AG04450 (cell line): ENCODE data around the gene PPA2. TPM values are rescaled to one million over a fixed set of nuclear protein-coding genes. Genes with fewer than 3 reads are reported as not detected.

ENCODE experiments used
- CTCF ChIA-PET: fragments of 300-600, 350-600 bp; formaldehyde crosslinking; extraction: SDS; loops from one replicate; lab custom pipeline; 2022; ENCODE audit warnings: antibody characterized with exemption, inconsistent platforms; lab: Charles Lee
- POLR2A ChIA-PET: fragments of 350-600 bp; formaldehyde crosslinking; extraction: SDS; loops from one replicate; lab custom pipeline; 2021; ENCODE audit warnings: antibody characterized with exemption, inconsistent platforms; lab: Yijun Ruan, JAX
- DNase-seq: peaks from one replicate; pipeline ENCODE4 v3.0.0-alpha.2; 2011; ENCODE audit warnings: low read depth, low spot score
- H3K27ac ChIP-seq: one replicate; pipeline ENCODE4 v1.5.1; 2012; ENCODE audit warnings: low read depth, low read length, control low read depth
- H3K27me3 ChIP-seq: one replicate; pipeline ENCODE4 v1.6.0; 2012; ENCODE audit warnings: low read length; ENCODE audit not compliant: control insufficient read depth, insufficient read depth
- H3K4me3 ChIP-seq: 2 replicates; pipeline ENCODE4 v1.5.1; 2011; ENCODE audit warnings: mild to moderate bottlenecking, low read depth, low read length, control low read depth
- H3K9me3 ChIP-seq: 2 replicates; pipeline ENCODE4 v1.5.1; 2012; ENCODE audit warnings: low read length; ENCODE audit not compliant: control insufficient read depth, insufficient read depth
- polyA plus RNA-seq: library from polyadenylated mRNA; depleted of rRNA; stranded (reverse); fragments of >200 nt; gene quantifications from 2 replicates; pipeline ENCODE4 v1.2.3, GENCODE V29; 2011
- TF ChIP-seq, protein P1 (sequence below): IDR thresholded peaks from 2 replicates; pipeline ENCODE4 v1.5.1; 2011; ENCODE audit warnings: low read depth, low read length, control low read depth, inconsistent platforms

PPA2 gene
- polyA plus RNA-seq, 1 experiment: 127 TPM

DNA sequence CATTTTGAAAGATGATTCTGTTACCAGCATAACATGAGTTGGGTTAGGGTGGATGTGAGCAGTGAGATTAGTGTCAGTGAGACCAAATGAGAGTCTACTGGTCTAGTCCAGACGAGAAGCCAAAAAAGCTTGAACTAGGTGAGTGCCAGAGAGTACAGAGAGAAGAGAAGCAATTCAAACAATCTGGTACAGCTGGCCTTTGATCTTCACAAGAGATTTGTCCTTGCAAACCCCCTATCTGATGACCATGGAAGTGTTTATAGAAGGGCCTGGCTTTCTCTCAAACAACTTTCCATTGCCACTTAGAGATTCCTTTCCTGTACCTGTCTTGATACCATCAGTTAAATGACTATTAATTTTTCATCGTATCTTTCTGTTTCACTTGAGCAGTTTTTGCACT, 128.5 kb downstream of the PPA2 start:
- POLR2A ChIA-PET: no interaction called here
- Histone ChIP-seq H3K27me3 (no peaks in the 10 kb centered on the region), H3K9me3 (no peaks in the 10 kb centered on the region), H3K27ac (no peak overlapping the region), H3K4me3 (no peak overlapping the region)
- no peak for DNase-seq
- TF ChIP-seq, protein P1, sequence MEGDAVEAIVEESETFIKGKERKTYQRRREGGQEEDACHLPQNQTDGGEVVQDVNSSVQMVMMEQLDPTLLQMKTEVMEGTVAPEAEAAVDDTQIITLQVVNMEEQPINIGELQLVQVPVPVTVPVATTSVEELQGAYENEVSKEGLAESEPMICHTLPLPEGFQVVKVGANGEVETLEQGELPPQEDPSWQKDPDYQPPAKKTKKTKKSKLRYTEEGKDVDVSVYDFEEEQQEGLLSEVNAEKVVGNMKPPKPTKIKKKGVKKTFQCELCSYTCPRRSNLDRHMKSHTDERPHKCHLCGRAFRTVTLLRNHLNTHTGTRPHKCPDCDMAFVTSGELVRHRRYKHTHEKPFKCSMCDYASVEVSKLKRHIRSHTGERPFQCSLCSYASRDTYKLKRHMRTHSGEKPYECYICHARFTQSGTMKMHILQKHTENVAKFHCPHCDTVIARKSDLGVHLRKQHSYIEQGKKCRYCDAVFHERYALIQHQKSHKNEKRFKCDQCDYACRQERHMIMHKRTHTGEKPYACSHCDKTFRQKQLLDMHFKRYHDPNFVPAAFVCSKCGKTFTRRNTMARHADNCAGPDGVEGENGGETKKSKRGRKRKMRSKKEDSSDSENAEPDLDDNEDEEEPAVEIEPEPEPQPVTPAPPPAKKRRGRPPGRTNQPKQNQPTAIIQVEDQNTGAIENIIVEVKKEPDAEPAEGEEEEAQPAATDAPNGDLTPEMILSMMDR: no peak
- CTCF ChIA-PET: no interaction called here

DNA sequence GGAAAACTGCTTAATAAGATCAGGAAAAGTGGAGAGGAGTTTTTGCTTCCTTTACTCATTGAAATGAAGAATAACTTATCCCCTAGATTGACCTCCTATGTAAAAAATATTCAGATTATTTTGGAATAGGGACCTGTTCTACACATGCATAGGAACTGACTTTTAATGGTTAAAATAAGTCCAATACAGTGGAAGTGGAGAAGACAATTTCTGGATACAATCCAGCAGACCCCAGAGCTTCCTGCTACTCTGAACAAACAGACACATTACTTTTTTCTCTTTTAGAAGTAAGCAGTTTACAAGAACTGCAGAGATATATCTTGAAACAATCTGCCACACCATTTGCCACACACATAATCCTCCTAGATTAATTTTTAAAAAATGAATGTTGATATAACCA, 129.7 kb downstream of the PPA2 start:
- Histone ChIP-seq H3K27me3 (no peaks in the 10 kb centered on the region), H3K4me3 (no peak overlapping the region), H3K27ac (no peak overlapping the region), H3K9me3 (no peaks in the 10 kb centered on the region)
- TF ChIP-seq, protein P1: no peak
- POLR2A ChIA-PET: no interaction called here
- CTCF ChIA-PET: no interaction called here
- DNase-seq: no peak

DNA sequence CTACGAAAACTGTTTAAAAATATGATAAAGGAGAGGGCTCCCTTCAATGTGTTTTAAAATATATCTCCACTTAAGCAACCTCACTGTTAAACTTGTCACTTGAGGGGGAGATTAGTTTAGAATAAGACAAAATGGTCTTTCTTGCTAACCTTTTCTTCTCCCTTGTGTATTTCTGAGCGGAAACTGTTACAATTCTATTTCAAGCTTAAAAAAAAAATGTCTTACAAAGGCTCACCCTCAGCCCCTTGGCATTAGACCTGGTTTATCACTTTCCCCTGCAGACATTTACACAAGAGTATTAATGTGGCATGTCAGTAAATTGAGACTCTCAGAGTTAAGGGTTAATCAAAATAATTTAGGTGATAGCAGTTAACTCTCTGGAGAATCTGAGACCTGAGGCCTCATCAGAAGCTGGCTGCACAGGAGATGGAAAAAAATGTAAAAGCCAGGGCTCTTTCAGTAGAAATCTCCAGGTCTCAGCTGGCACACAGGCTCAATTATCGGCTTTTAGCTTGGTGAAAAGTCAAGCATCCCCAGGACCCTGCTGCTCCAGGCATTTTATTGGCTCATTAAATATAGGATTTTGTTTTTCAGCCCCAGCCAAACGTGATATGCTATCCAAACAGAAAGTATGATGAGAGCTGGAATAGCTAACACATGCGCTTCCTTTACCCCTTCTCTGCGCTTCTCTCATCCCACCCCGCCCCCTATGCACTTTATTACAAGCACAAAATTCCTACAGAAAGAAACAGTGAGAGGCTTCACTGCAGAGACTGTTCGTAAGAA, 130.5 kb downstream of the PPA2 start:
- Histone ChIP-seq H3K27me3 (no peaks in the 10 kb centered on the region), H3K27ac (no peak overlapping the region), H3K4me3 (no peak overlapping the region), H3K9me3 (no peaks in the 10 kb centered on the region)
- CTCF ChIA-PET: no interaction called here
- POLR2A ChIA-PET: no interaction called here
- TF ChIP-seq, protein P1: no peak
- DNase-seq: no peak

DNA sequence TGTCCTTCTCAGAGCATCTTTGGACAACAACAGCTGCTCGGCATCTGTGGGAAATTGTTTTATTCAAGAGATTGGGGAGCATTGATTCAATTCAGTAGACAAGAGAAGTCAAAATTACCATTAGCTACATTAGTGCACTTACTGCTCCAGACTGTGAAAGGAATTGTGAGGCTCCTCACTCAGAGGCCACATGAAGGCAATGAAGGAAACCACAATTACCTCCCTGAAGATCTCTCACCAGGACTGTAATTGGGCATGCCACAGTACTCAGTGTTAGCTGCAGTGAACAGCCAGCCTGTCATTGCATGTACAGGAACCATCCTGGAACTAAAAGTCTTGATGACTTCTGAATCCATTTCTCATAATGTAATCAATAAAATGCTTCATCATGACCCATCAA, 144.8 kb downstream of the PPA2 start:
- DNase-seq: no peak
- H3K9me3 ChIP-seq: no peaks in the 10 kb centered on the region
- POLR2A ChIA-PET: no interaction called here
- H3K27me3 ChIP-seq: no peaks in the 10 kb centered on the region
- TF ChIP-seq, protein P1: no peak
- H3K4me3 ChIP-seq: no peak overlapping the region
- CTCF ChIA-PET: no interaction called here
- no peak overlapping the region for H3K27ac ChIP-seq

DNA sequence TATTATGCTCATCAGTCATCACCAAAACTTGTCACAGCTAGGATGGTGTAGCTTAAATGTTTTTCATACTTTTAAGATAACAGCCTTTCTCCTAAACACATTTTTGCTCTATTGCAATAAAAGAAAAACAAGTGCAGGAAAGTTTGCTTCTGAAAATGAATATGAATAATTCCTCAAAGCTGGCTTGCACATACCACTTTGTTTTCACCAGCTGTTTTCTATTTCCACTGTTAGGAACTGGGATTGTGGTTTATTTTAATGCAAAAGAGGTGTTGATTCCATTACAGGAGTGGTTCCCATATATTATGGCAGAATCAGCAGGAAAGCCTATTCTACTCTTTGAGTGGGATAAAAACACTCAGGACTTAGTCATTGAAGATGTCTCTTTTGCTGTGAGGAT, 145.9 kb downstream of the PPA2 start:
- Histone ChIP-seq H3K27me3 (no peaks in the 10 kb centered on the region), H3K9me3 (no peaks in the 10 kb centered on the region), H3K4me3 (no peak overlapping the region), H3K27ac (no peak overlapping the region)
- no peak for DNase-seq
- POLR2A ChIA-PET: no interaction called here
- CTCF ChIA-PET: interaction anchor here (0.6 kb wide), 1 partner anchor 9 kb away, joined by 3 read pairs; no protein-coding TSS in a partner anchor
- TF ChIP-seq, protein P1: no peak
